ENCODE data around the gene FAM81B.

FAM81B gene

DNA sequence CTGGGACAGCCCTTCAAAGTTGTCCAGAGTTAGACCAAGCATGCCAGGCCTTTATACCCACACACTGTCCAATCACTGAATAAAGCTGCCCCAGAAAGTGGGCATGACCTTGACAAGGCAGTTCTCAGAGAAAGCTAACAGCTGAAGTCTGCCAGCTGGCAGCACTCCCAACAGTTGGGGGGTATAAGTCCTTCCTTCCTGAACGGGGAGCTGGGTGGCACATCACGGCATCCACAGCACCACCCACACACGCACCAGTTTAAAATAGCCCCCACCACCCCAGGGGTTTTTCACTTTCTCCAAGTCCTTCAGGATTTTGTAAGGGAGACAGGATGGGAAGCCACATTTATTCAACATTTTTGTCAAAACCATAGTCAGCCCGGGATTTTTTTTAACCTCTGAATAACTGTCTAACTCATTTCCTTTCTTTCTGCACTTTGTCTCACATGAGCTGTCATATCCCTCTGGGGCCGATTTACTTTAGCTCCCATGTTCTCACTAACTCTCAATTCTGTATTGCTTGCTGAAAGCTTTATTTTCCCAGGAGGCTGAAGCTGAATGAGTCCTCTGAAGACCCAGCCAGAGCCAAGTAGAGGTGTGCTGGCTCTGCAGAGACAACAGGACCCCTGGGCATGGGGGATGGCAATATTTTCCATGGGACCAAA, 15.4 kb downstream of the FAM81B start:
- Histone ChIP-seq H3K27ac (ENCODE audit: low read depth, low read length) (no peak overlapping the region), H3K9me3 (ENCODE audit: low read length) (no peaks in the 10 kb centered on the region), H3K27me3 (ENCODE audit: control insufficient read depth in 1 of 2, insufficient read depth in 2 of 2, low read length in 2 of 2) (no peaks in the 10 kb centered on the region), H3K9ac (ENCODE audit: low read length) (no peak overlapping the region), H3K4me3 (ENCODE audit: low read depth in 1 of 2, low read length in 2 of 2) (no peak overlapping the region), H3K36me3 (ENCODE audit: insufficient read depth, low read length) (no peaks in the 10 kb centered on the region), H3K4me1 (ENCODE audit: insufficient read depth, low read length) (no peaks in the 10 kb centered on the region)

GRCh38 chr5:95410279-95410678, 19.1 kb downstream of the FAM81B start:
- no peak overlapping the region for H3K9ac ChIP-seq (ENCODE audit: low read length)
- no peaks in the 10 kb centered on the region for H3K36me3 ChIP-seq (ENCODE audit: insufficient read depth, low read length)
- H3K4me1 ChIP-seq (ENCODE audit: insufficient read depth, low read length) = no peaks in the 10 kb centered on the region
- H3K9me3 ChIP-seq (ENCODE audit: low read length) = no peaks in the 10 kb centered on the region
- no peak overlapping the region for H3K4me3 ChIP-seq (ENCODE audit: low read depth in 1 of 2, low read length in 2 of 2)
- H3K27me3 ChIP-seq (ENCODE audit: control insufficient read depth in 1 of 2, insufficient read depth in 2 of 2, low read length in 2 of 2) = no peaks in the 10 kb centered on the region
- no peak overlapping the region for H3K27ac ChIP-seq (ENCODE audit: low read depth, low read length)

GRCh38 chr5:95411474-95411873, 20.3 kb downstream of the FAM81B start:
- no peaks in the 10 kb centered on the region for H3K36me3 ChIP-seq (ENCODE audit: insufficient read depth, low read length)
- no peak overlapping the region for H3K4me3 ChIP-seq (ENCODE audit: low read depth in 1 of 2, low read length in 2 of 2)
- H3K9me3 ChIP-seq (ENCODE audit: low read length) = no peaks in the 10 kb centered on the region
- H3K9ac ChIP-seq (ENCODE audit: low read length) = no peak overlapping the region
- H3K27ac ChIP-seq (ENCODE audit: low read depth, low read length) = no peak overlapping the region
- no peaks in the 10 kb centered on the region for H3K27me3 ChIP-seq (ENCODE audit: control insufficient read depth in 1 of 2, insufficient read depth in 2 of 2, low read length in 2 of 2)
- H3K4me1 ChIP-seq (ENCODE audit: insufficient read depth, low read length) = no peaks in the 10 kb centered on the region

- H3K9me3 ChIP-seq (ENCODE audit: low read length) = no peaks in the 10 kb centered on the region
- no peak overlapping the region for H3K4me3 ChIP-seq (ENCODE audit: low read depth in 1 of 2, low read length in 2 of 2)
- H3K27me3 ChIP-seq (ENCODE audit: control insufficient read depth in 1 of 2, insufficient read depth in 2 of 2, low read length in 2 of 2) = no peaks in the 10 kb centered on the region
Measured at GRCh38 chr5:95414451-95414850, 23.3 kb downstream of the FAM81B start.

GRCh38 chr5:95417971-95418370, 26.8 kb downstream of the FAM81B start:
- H3K36me3 ChIP-seq (ENCODE audit: insufficient read depth, low read length) = no peaks in the 10 kb centered on the region
- H3K4me1 ChIP-seq (ENCODE audit: insufficient read depth, low read length) = no peaks in the 10 kb centered on the region
- H3K27me3 ChIP-seq (ENCODE audit: control insufficient read depth in 1 of 2, insufficient read depth in 2 of 2, low read length in 2 of 2) = no peaks in the 10 kb centered on the region
- H3K4me3 ChIP-seq (ENCODE audit: low read depth in 1 of 2, low read length in 2 of 2) = no peak overlapping the region
- no peaks in the 10 kb centered on the region for H3K9me3 ChIP-seq (ENCODE audit: low read length)
- no peak overlapping the region for H3K27ac ChIP-seq (ENCODE audit: low read depth, low read length)
- no peak overlapping the region for H3K9ac ChIP-seq (ENCODE audit: low read length)

More at GRCh38 chr5:95414451-95414850, 23.3 kb downstream of the FAM81B start:
- no peak overlapping the region for H3K9ac ChIP-seq (ENCODE audit: low read length)
- H3K27ac ChIP-seq (ENCODE audit: low read depth, low read length) = no peak overlapping the region
- H3K4me1 ChIP-seq (ENCODE audit: insufficient read depth, low read length) = no peaks in the 10 kb centered on the region
- H3K36me3 ChIP-seq (ENCODE audit: insufficient read depth, low read length) = no peaks in the 10 kb centered on the region

DNA sequence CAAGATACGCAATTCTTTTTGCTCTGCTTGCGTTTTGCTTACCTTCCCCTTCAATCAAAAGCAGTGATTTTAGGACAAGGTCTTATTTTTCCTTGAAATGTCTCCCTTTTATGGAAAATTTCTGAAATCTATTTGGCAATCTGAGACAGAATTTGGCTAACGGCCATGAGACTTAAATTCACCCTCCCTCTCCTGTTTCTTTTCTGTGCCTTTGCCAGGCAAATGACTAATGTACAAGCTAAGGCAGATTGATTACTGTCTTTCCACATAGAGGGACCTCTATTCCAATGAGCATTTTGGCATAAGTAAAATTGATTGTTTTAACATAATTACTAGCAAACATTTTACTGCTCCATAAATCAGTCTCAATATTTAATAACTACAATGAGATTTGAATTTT, 31.7 kb downstream of the FAM81B start:
- no peak overlapping the region for H3K27ac ChIP-seq (ENCODE audit: low read depth, low read length)
- no peaks in the 10 kb centered on the region for H3K27me3 ChIP-seq (ENCODE audit: control insufficient read depth in 1 of 2, insufficient read depth in 2 of 2, low read length in 2 of 2)
- no peak overlapping the region for H3K4me3 ChIP-seq (ENCODE audit: low read depth in 1 of 2, low read length in 2 of 2)
- H3K4me1 ChIP-seq (ENCODE audit: insufficient read depth, low read length) = no peaks in the 10 kb centered on the region
- no peaks in the 10 kb centered on the region for H3K9me3 ChIP-seq (ENCODE audit: low read length)
- no peaks in the 10 kb centered on the region for H3K36me3 ChIP-seq (ENCODE audit: insufficient read depth, low read length)
- no peak overlapping the region for H3K9ac ChIP-seq (ENCODE audit: low read length)

- no peak overlapping the region for H3K27ac ChIP-seq (ENCODE audit: low read depth, low read length)
- no peak overlapping the region for H3K9ac ChIP-seq (ENCODE audit: low read length)
- no peaks in the 10 kb centered on the region for H3K9me3 ChIP-seq (ENCODE audit: low read length)
- no peaks in the 10 kb centered on the region for H3K4me1 ChIP-seq (ENCODE audit: insufficient read depth, low read length)
- no peaks in the 10 kb centered on the region for H3K27me3 ChIP-seq (ENCODE audit: control insufficient read depth in 1 of 2, insufficient read depth in 2 of 2, low read length in 2 of 2)
- no peak overlapping the region for H3K4me3 ChIP-seq (ENCODE audit: low read depth in 1 of 2, low read length in 2 of 2)
- H3K36me3 ChIP-seq (ENCODE audit: insufficient read depth, low read length) = no peaks in the 10 kb centered on the region
Measured at GRCh38 chr5:95424016-95424415, 32.9 kb downstream of the FAM81B start.

- no peaks in the 10 kb centered on the region for H3K9me3 ChIP-seq (ENCODE audit: low read length)
- no peaks in the 10 kb centered on the region for H3K4me1 ChIP-seq (ENCODE audit: insufficient read depth, low read length)
- H3K36me3 ChIP-seq (ENCODE audit: insufficient read depth, low read length) = no peaks in the 10 kb centered on the region
- H3K27ac ChIP-seq (ENCODE audit: low read depth, low read length) = no peak overlapping the region
- no peaks in the 10 kb centered on the region for H3K27me3 ChIP-seq (ENCODE audit: control insufficient read depth in 1 of 2, insufficient read depth in 2 of 2, low read length in 2 of 2)
- no peak overlapping the region for H3K4me3 ChIP-seq (ENCODE audit: low read depth in 1 of 2, low read length in 2 of 2)
- H3K9ac ChIP-seq (ENCODE audit: low read length) = no peak overlapping the region
Measured at GRCh38 chr5:95424526-95424925, 33.4 kb downstream of the FAM81B start.

- Histone ChIP-seq H3K4me1 (ENCODE audit: insufficient read depth, low read length) (no peaks in the 10 kb centered on the region), H3K4me3 (ENCODE audit: low read depth in 1 of 2, low read length in 2 of 2) (no peak overlapping the region), H3K27me3 (ENCODE audit: control insufficient read depth in 1 of 2, insufficient read depth in 2 of 2, low read length in 2 of 2) (no peaks in the 10 kb centered on the region), H3K9ac (ENCODE audit: low read length) (no peak overlapping the region), H3K27ac (ENCODE audit: low read depth, low read length) (no peak overlapping the region), H3K36me3 (ENCODE audit: insufficient read depth, low read length) (no peaks in the 10 kb centered on the region), H3K9me3 (ENCODE audit: low read length) (no peaks in the 10 kb centered on the region)
Measured at GRCh38 chr5:95426227-95426626, 35.1 kb downstream of the FAM81B start.

DNA sequence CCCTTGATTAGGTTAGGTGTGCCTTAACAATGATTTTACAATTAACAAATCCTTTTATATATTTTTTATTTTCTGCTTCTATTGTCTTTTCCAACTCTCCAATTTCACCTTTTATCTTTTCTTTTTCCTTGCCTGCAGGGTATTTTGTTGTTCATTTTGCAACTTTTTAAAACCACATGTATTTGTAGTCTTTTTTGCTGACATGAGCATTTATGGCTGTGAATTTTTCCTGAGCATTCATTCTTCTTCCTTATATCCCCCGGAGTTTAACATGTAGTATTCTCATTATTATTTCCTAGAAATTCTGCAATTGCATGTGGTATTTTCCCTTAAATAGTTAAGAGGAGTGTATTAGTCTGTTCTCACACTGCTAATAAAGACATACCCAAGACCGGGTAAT, 41.6 kb downstream of the FAM81B start:
- no peaks in the 10 kb centered on the region for H3K4me1 ChIP-seq (ENCODE audit: insufficient read depth, low read length)
- H3K36me3 ChIP-seq (ENCODE audit: insufficient read depth, low read length) = no peaks in the 10 kb centered on the region

GRCh38 chr5:95439801-95440493, 48.8 kb downstream of the FAM81B start:
- no peaks in the 10 kb centered on the region for H3K27me3 ChIP-seq (ENCODE audit: control insufficient read depth in 1 of 2, insufficient read depth in 2 of 2, low read length in 2 of 2)
- no peaks in the 10 kb centered on the region for H3K4me1 ChIP-seq (ENCODE audit: insufficient read depth, low read length)
- no peaks in the 10 kb centered on the region for H3K9me3 ChIP-seq (ENCODE audit: low read length)
- H3K9ac ChIP-seq (ENCODE audit: low read length) = no peak overlapping the region
- H3K27ac ChIP-seq (ENCODE audit: low read depth, low read length) = no peak overlapping the region
- H3K36me3 ChIP-seq (ENCODE audit: insufficient read depth, low read length) = no peaks in the 10 kb centered on the region
- H3K4me3 ChIP-seq (ENCODE audit: low read depth in 1 of 2, low read length in 2 of 2) = no peak overlapping the region

More for the DNA sequence above, 41.6 kb downstream of the FAM81B start:
- Histone ChIP-seq H3K9me3 (ENCODE audit: low read length) (no peaks in the 10 kb centered on the region), H3K27me3 (ENCODE audit: control insufficient read depth in 1 of 2, insufficient read depth in 2 of 2, low read length in 2 of 2) (no peaks in the 10 kb centered on the region), H3K9ac (ENCODE audit: low read length) (no peak overlapping the region), H3K4me3 (ENCODE audit: low read depth in 1 of 2, low read length in 2 of 2) (no peak overlapping the region), H3K27ac (ENCODE audit: low read depth, low read length) (no peak overlapping the region)

DNA sequence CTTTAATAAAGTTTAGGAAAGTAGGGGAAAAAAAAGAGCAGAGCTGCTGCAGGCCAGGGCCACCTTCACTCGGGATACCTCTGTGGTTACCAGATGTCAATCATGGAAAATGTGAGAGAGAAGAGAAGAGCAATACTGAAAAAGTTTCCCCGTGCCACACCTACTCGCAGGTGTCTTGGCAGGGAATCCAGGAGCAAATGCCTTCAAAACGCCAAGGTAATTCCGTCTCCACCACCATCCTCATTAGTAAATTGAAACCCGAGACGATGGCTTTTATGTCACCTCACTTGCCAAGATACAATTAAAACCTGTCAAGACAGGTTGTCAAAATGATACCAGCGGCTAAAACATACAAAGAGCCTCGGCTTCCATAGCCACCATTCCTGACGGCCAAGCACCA, 49.7 kb downstream of the FAM81B start:
- no peaks in the 10 kb centered on the region for H3K27me3 ChIP-seq (ENCODE audit: control insufficient read depth in 1 of 2, insufficient read depth in 2 of 2, low read length in 2 of 2)
- H3K27ac ChIP-seq (ENCODE audit: low read depth, low read length) = no peak overlapping the region
- H3K9ac ChIP-seq (ENCODE audit: low read length) = no peak overlapping the region
- H3K4me3 ChIP-seq (ENCODE audit: low read depth in 1 of 2, low read length in 2 of 2) = no peak overlapping the region
- no peaks in the 10 kb centered on the region for H3K9me3 ChIP-seq (ENCODE audit: low read length)
- no peaks in the 10 kb centered on the region for H3K36me3 ChIP-seq (ENCODE audit: insufficient read depth, low read length)
- H3K4me1 ChIP-seq (ENCODE audit: insufficient read depth, low read length) = no peaks in the 10 kb centered on the region
